ENCODE results near the gene LRRC74A. TPM values are rescaled to one million over a fixed set of nuclear protein-coding genes. Genes with fewer than 3 reads are reported as not detected.
"Not testable (repeated sequence)": the region's sequence is repeated elsewhere in the genome, so short reads cannot be mapped to it uniquely, and the experiment has no call there.

Gene LRRC74A
- total RNA-seq, 4 donors from 2014 or later = not detected

- H3K4me3 ChIP-seq (ENCODE audit: low read depth, poor library complexity, severe bottlenecking) = no peak overlapping the region
- DNase-seq (ENCODE audit: low spot score in 2 of 2) = no peak
- no peak for TF ChIP-seq CTCF (IDR thresholded peaks at IDR 0.05)
- WGBS, 2 donors = 44% methylated on average over 12 of the region's 14 CpGs
- intact Hi-C loops (cut with DNase I; ENCODE audit: low total_unique reads) = no loop called here
Observed at GRCh38 chr14:76884853-76885276, 58.7 kb downstream of the LRRC74A start.

- H3K4me3 ChIP-seq (ENCODE audit: low read depth, poor library complexity, severe bottlenecking) = no peak overlapping the region
- intact Hi-C loops (cut with DNase I; ENCODE audit: low total_unique reads) = no loop called here
- DNase-seq (ENCODE audit: low spot score in 2 of 2) = no peak
- 26 to 31% methylated on average over 6 of the region's 6 CpGs for WGBS, 2 donors
- TF ChIP-seq POLR2A (IDR thresholded peaks at IDR 0.05) = no peak
- TF ChIP-seq CTCF (IDR thresholded peaks at IDR 0.05) = no peak
Observed at GRCh38 chr14:76887191-76887590, 61.0 kb downstream of the LRRC74A start.

- no peak overlapping the region for H3K4me3 ChIP-seq (ENCODE audit: low read depth, poor library complexity, severe bottlenecking)
- WGBS, 2 donors = 24 to 52% methylated on average over 1 of the region's 1 CpG
- DNase-seq (ENCODE audit: low spot score in 2 of 2) = no peak
- intact Hi-C loops (cut with DNase I; ENCODE audit: low total_unique reads) = no loop called here
- TF ChIP-seq CTCF (IDR thresholded peaks at IDR 0.05) (no peak), POLR2A (IDR thresholded peaks at IDR 0.05) (no peak)
Observed at GRCh38 chr14:76891391-76891790, 65.2 kb downstream of the LRRC74A start.

GRCh38 chr14:76894308-76894707 is 68.1 kb downstream of the LRRC74A start:
- DNase-seq (ENCODE audit: low spot score in 2 of 2) = no peak
- no peak overlapping the region for H3K4me3 ChIP-seq (ENCODE audit: low read depth, poor library complexity, severe bottlenecking)
- no peak for TF ChIP-seq CTCF (IDR thresholded peaks at IDR 0.05)
- no peak for TF ChIP-seq POLR2A (IDR thresholded peaks at IDR 0.05)
- intact Hi-C loops (cut with DNase I; ENCODE audit: low total_unique reads) = no loop called here
- WGBS, 2 donors = 86 to 93% methylated on average over 5 of the region's 5 CpGs

- WGBS, 2 donors = 93 to 100% methylated on average over 14 to 31 of the region's 37 CpGs
- H3K4me3 ChIP-seq (ENCODE audit: low read depth, poor library complexity, severe bottlenecking); DNase-seq (ENCODE audit: low spot score in 2 of 2); intact Hi-C loops (cut with DNase I; ENCODE audit: low total_unique reads): not testable (repeated sequence)
Observed at GRCh38 chr14:76898006-76898405, 71.8 kb downstream of the LRRC74A start.

GRCh38 chr14:76900682-76901081 is 74.5 kb downstream of the LRRC74A start:
- DNase-seq (ENCODE audit: low spot score in 2 of 2) = no peak
- TF ChIP-seq CTCF (IDR thresholded peaks at IDR 0.05) (no peak), POLR2A (IDR thresholded peaks at IDR 0.05) (no peak)
- intact Hi-C loops (cut with DNase I; ENCODE audit: low total_unique reads) = no loop called here

More at GRCh38 chr14:76900682-76901081, 74.5 kb downstream of the LRRC74A start:
- 44 to 62% methylated on average over 4 of the region's 4 CpGs for WGBS, 2 donors
- H3K4me3 ChIP-seq (ENCODE audit: low read depth, poor library complexity, severe bottlenecking) = no peak overlapping the region

Data from lower leg skin (tissue), 4 donors.